ENCODE measurements around the gene U2AF1L4. TPM values are rescaled to one million over a fixed set of nuclear protein-coding genes. Genes with fewer than 3 reads are reported as not detected.

Gene U2AF1L4
- total and polyA plus RNA-seq, 3 experiments from 2014 or later, result 29.0 to 37.5 (median 32.2) TPM

GRCh38 chr19:35744430-35745327 is 539 bp downstream of the U2AF1L4 start:
- DNase-seq, result peak; percentile 89 to 97 (median 94)
- Histone ChIP-seq H3K36me3 (ENCODE audit: insufficient read depth, low read length) (no peaks in the 10 kb centered on the region), H3K9me3 (ENCODE audit: low read length) (no peaks in the 10 kb centered on the region), H3K27me3 (ENCODE audit: insufficient read depth, low read length, poor library complexity, severe bottlenecking) (no peaks in the 10 kb centered on the region), H3K4me1 (ENCODE audit: insufficient read depth, low read length) (peaks cover 59% of the 10 kb centered on the region), H3K27ac (ENCODE audit: low read depth, low read length) (peak overlapping the region; percentile 100), H3K4me3 (ENCODE audit: low read length) (peak overlapping the region; percentile 97)
- Mint-ChIP-seq H3K9me3 (no peaks in the 10 kb centered on the region), H3K4me3 (peak overlapping the region; percentile 90 to 100 (median 98)), H3K36me3 (peaks cover 0 to 33% (median 0%) of the 10 kb centered on the region in 3 donors), H3K27ac (peak overlapping the region; percentile 96 to 100 (median 99)), H3K4me1 (peaks cover 55 to 76% (median 67%) of the 10 kb centered on the region in 3 donors), H3K27me3 (peaks cover 0 to 2% of the 10 kb centered on the region in 2 donors)
- ChIA-PET POLR2A (interaction anchor here (0.6 to 1.9 kb wide), 9 partner anchors 13 to 529 kb away, joined by 3 to 12 read pairs (median 3); partner anchors contain the start of genes COX6B1, KMT2B and PROSER3), CTCF (interaction anchor here (0.7 to 1.3 kb wide), 4 partner anchors 16 to 60 kb away, joined by 3 read pairs; no protein-coding TSS in a partner anchor)

GRCh38 chr19:35743640-35744429 is 1.4 kb downstream of the U2AF1L4 start:
- H3K27ac Mint-ChIP-seq, result peak overlapping the region; percentile 96 to 100 (median 99)
- peaks cover 5% of the 10 kb centered on the region for H3K36me3 ChIP-seq (ENCODE audit: insufficient read depth, low read length)
- H3K4me1 ChIP-seq (ENCODE audit: insufficient read depth, low read length), result peaks cover 57% of the 10 kb centered on the region
- peaks cover 0 to 35% (median 0%) of the 10 kb centered on the region in 3 donors for H3K36me3 Mint-ChIP-seq
- peak overlapping the region; percentile 97 for H3K4me3 ChIP-seq (ENCODE audit: low read length)
- peak overlapping the region; percentile 90 to 100 (median 98) for H3K4me3 Mint-ChIP-seq
- peaks cover 0 to 2% of the 10 kb centered on the region in 2 donors for H3K27me3 Mint-ChIP-seq
- no peaks in the 10 kb centered on the region for H3K27me3 ChIP-seq (ENCODE audit: insufficient read depth, low read length, poor library complexity, severe bottlenecking)
- H3K9me3 ChIP-seq (ENCODE audit: low read length), result no peaks in the 10 kb centered on the region
- peaks cover 53 to 78% (median 63%) of the 10 kb centered on the region in 3 donors for H3K4me1 Mint-ChIP-seq
- DNase-seq, result no peak
- ChIA-PET POLR2A (interaction anchor here (0.6 to 1.9 kb wide), 4 partner anchors 14 to 96 kb away, joined by 3 to 12 read pairs (median 3); partner anchors contain the start of genes COX6B1 and PROSER3), CTCF (interaction anchor here (0.7 to 1.3 kb wide), 3 partner anchors 16 to 59 kb away, joined by 3 read pairs; no protein-coding TSS in a partner anchor)
- peak overlapping the region; percentile 17 for H3K27ac ChIP-seq (ENCODE audit: low read depth, low read length)
- no peaks in the 10 kb centered on the region for H3K9me3 Mint-ChIP-seq

DNA sequence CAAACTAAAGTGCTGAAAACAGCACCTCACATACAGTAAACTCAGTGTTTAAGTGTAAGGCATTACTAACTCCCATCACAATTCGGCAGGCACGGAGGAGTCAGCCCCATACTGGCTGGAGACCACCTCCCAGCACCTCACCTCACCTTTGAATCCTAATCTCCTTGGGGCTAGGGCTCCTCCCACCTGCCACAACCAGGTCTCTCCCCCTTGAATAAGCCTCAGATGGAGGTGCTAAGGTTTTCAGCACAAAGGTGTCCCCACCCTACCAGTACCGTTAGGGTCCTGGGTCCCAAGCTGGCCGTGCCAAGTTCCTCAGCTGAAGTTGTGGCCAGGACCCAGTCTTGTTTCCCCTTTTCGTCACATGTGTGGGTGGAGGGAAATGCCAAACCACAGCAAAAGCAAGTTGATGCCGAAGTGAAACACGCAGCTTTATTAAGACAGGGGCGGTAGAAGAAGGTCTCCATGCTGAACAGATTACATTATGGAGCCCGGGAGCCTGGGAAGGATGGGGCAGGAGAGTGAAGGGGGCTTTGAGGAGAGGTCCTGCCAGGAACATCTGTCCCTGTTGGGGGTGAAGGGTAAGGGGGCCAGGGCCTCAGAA is 3.0 kb downstream of the U2AF1L4 start, which contains the start of gene IGFLR1:
Gene IGFLR1 (minus strand): TSS at position 332 of the 604 bp plus-strand sequence. CDS start 1,272 bp downstream, outside the sequence.
- Histone ChIP-seq H3K4me3 (ENCODE audit: low read length) (peak within 1 kb of the TSS; percentile 87), H3K9me3 (ENCODE audit: low read length) (no peaks in the 10 kb centered on the region), H3K4me1 (ENCODE audit: insufficient read depth, low read length) (peaks cover 54% of the 10 kb centered on the region), H3K27ac (ENCODE audit: low read depth, low read length) (peak within 1 kb of the TSS; percentile 69), H3K27me3 (ENCODE audit: insufficient read depth, low read length, poor library complexity, severe bottlenecking) (no peaks in the 10 kb centered on the region), H3K36me3 (ENCODE audit: insufficient read depth, low read length) (peaks cover 17% of the 10 kb centered on the region)
- ChIA-PET POLR2A (interaction anchor here (1.4 kb wide), 2 partner anchors 18 to 24 kb away, joined by 3 to 7 read pairs; no protein-coding TSS in a partner anchor), CTCF (no interaction called here)
- no peaks in the 10 kb centered on the region for H3K9me3 Mint-ChIP-seq
- DNase-seq, result peak in 4 of 5 donors; percentile 49 to 78 (median 70)
- H3K36me3 Mint-ChIP-seq, result peaks cover 0 to 42% (median 0%) of the 10 kb centered on the region in 3 donors
- peaks cover 43 to 74% (median 51%) of the 10 kb centered on the region in 3 donors for H3K4me1 Mint-ChIP-seq
- H3K4me3 Mint-ChIP-seq, result peak within 1 kb of the TSS; percentile 86 to 100 (median 94)
- no peaks in the 10 kb centered on the region for H3K27me3 Mint-ChIP-seq
- peak within 1 kb of the TSS; percentile 90 to 99 (median 96) for H3K27ac Mint-ChIP-seq

DNA sequence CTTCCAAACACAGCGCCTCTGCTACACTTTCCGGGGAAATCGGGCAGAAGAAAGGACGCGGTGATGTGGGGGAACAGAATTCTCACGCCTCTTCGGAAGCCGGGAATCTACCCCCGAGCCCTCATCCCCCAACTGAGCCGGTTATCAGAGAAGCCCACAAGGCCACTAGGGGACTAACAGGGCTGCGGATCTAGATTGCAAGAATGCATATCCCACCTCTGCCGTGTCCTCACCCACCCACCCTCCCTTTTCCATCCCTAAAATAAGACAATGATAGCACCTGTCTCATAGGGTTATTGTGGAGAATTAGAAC is 4.1 kb downstream of the U2AF1L4 start:
- DNase-seq, result peak in 1 of 5 donors; percentile 17
- H3K4me3 ChIP-seq (ENCODE audit: low read length), result peak overlapping the region; percentile 98
- peak overlapping the region; percentile 72 for H3K27ac ChIP-seq (ENCODE audit: low read depth, low read length)
- H3K4me3 Mint-ChIP-seq, result peak overlapping the region; percentile 86 to 98 (median 94)
- no peaks in the 10 kb centered on the region for H3K27me3 ChIP-seq (ENCODE audit: insufficient read depth, low read length, poor library complexity, severe bottlenecking)
- no peaks in the 10 kb centered on the region for H3K9me3 ChIP-seq (ENCODE audit: low read length)
- H3K36me3 Mint-ChIP-seq, result peaks cover 0 to 53% (median 0%) of the 10 kb centered on the region in 3 donors
- peaks cover 41 to 75% (median 48%) of the 10 kb centered on the region in 3 donors for H3K4me1 Mint-ChIP-seq
- H3K27me3 Mint-ChIP-seq, result no peaks in the 10 kb centered on the region
- H3K4me1 ChIP-seq (ENCODE audit: insufficient read depth, low read length), result peaks cover 58% of the 10 kb centered on the region
- H3K9me3 Mint-ChIP-seq, result no peaks in the 10 kb centered on the region
- H3K36me3 ChIP-seq (ENCODE audit: insufficient read depth, low read length), result peaks cover 17% of the 10 kb centered on the region
- ChIA-PET CTCF (interaction anchor here (1.1 to 1.5 kb wide), 6 partner anchors 12 to 190 kb away, joined by 3 to 5 read pairs (median 4); no protein-coding TSS in a partner anchor), POLR2A (interaction anchor here (0.6 to 1.4 kb wide), 6 partner anchors 11 to 374 kb away, joined by 3 to 5 read pairs (median 4); partner anchors contain the start of genes HSPB6, POLR2I and TBCB)
- peak overlapping the region; percentile 79 to 99 (median 89) for H3K27ac Mint-ChIP-seq

- DNase-seq, result peak; percentile 92 to 96 (median 95)
- Histone ChIP-seq H3K4me3 (ENCODE audit: low read length) (peak overlapping the region; percentile 98), H3K36me3 (ENCODE audit: insufficient read depth, low read length) (peaks cover 17% of the 10 kb centered on the region), H3K27me3 (ENCODE audit: insufficient read depth, low read length, poor library complexity, severe bottlenecking) (no peaks in the 10 kb centered on the region), H3K4me1 (ENCODE audit: insufficient read depth, low read length) (peaks cover 53% of the 10 kb centered on the region), H3K9me3 (ENCODE audit: low read length) (no peaks in the 10 kb centered on the region), H3K27ac (ENCODE audit: low read depth, low read length) (peak overlapping the region; percentile 72)
- peak overlapping the region; percentile 79 to 97 (median 91) for H3K27ac Mint-ChIP-seq
- H3K27me3 Mint-ChIP-seq, result no peaks in the 10 kb centered on the region
- H3K4me1 Mint-ChIP-seq, result peaks cover 35 to 70% (median 43%) of the 10 kb centered on the region in 3 donors
- CTCF ChIA-PET, result interaction anchor here (1.1 to 1.5 kb wide), 6 partner anchors 11 to 190 kb away, joined by 3 to 5 read pairs (median 4); no protein-coding TSS in a partner anchor
- POLR2A ChIA-PET, result interaction anchor here (0.6 to 1.5 kb wide), 9 partner anchors 8 to 518 kb away, joined by 3 to 7 read pairs (median 4); partner anchors contain the start of genes HSPB6, LIN37, POLR2I and TBCB
- H3K9me3 Mint-ChIP-seq, result no peaks in the 10 kb centered on the region
- H3K36me3 Mint-ChIP-seq, result peaks cover 0 to 57% (median 0%) of the 10 kb centered on the region in 3 donors
- H3K4me3 Mint-ChIP-seq, result peak overlapping the region; percentile 86 to 98 (median 93)
These were observed 4.6 kb downstream of the U2AF1L4 start for GRCh38 chr19:35740423-35741202.

DNA sequence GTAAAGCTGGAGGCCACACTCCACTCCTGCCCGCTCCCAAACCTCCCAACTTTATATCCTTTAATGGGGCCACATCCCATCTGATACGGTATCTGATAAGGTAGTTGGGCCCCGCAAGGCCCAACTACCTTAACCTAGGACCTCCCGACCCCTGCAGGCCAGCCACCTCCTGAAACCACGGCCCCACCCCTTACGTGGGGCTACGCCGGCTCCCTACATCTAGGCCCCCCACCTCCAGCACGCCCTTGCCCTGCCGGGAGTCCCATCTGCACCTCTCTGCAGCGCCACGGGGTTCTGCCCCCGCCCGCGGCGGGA is 5.2 kb downstream of the U2AF1L4 start:
- Histone ChIP-seq H3K36me3 (ENCODE audit: insufficient read depth, low read length) (peaks cover 17% of the 10 kb centered on the region), H3K4me1 (ENCODE audit: insufficient read depth, low read length) (peaks cover 52% of the 10 kb centered on the region), H3K27me3 (ENCODE audit: insufficient read depth, low read length, poor library complexity, severe bottlenecking) (no peaks in the 10 kb centered on the region), H3K9me3 (ENCODE audit: low read length) (no peaks in the 10 kb centered on the region), H3K4me3 (ENCODE audit: low read length) (peak overlapping the region; percentile 98), H3K27ac (ENCODE audit: low read depth, low read length) (peak overlapping the region; percentile 35)
- no peaks in the 10 kb centered on the region for H3K9me3 Mint-ChIP-seq
- H3K4me3 Mint-ChIP-seq, result peak overlapping the region; percentile 86 to 98 (median 93)
- peak overlapping the region in 4 of 8 donors; percentile 57 to 93 (median 74) for H3K27ac Mint-ChIP-seq
- POLR2A ChIA-PET, result interaction anchor here (0.6 to 1.5 kb wide), 6 partner anchors 8 to 518 kb away, joined by 4 to 7 read pairs (median 4); partner anchors contain the start of genes HSPB6, LIN37, POLR2I and TBCB
- peaks cover 33 to 65% (median 39%) of the 10 kb centered on the region in 3 donors for H3K4me1 Mint-ChIP-seq
- no peak for DNase-seq
- CTCF ChIA-PET, result interaction anchor here (1.1 to 1.5 kb wide), 6 partner anchors 11 to 191 kb away, joined by 3 to 5 read pairs (median 4); no protein-coding TSS in a partner anchor
- no peaks in the 10 kb centered on the region for H3K27me3 Mint-ChIP-seq
- H3K36me3 Mint-ChIP-seq, result peaks cover 0 to 56% (median 0%) of the 10 kb centered on the region in 3 donors
